ENCODE measurements around the gene PNPLA3.

Gene PNPLA3

GRCh38 chr22:43892183-43892894 is 31.3 kb upstream of the PNPLA3 start:
- H3K9me2 ChIP-seq (replicated peaks; ENCODE audit: control insufficient read depth, low read length), result no peaks in the 10 kb centered on the region
- no peaks in the 10 kb centered on the region for H4K20me1 ChIP-seq (ENCODE audit: control insufficient read depth, insufficient read depth, low read depth, low read length)
- H3K9me3 ChIP-seq (ENCODE audit: control insufficient read depth, insufficient read depth, low read length), result no peaks in the 10 kb centered on the region
- H3K36me3 ChIP-seq (ENCODE audit: control insufficient read depth, low read length), result no peaks in the 10 kb centered on the region
- H3F3A ChIP-seq (ENCODE audit: control insufficient read depth, insufficient read depth), result no peaks in the 10 kb centered on the region
- H3K79me2 ChIP-seq (ENCODE audit: control insufficient read depth, low read length), result no peaks in the 10 kb centered on the region
- H3K4me1 ChIP-seq (ENCODE audit: control insufficient read depth, low read length), result no peaks in the 10 kb centered on the region
- H3K4me2 ChIP-seq (ENCODE audit: low read length), result no peak overlapping the region
- no peak overlapping the region for H3K27ac ChIP-seq (ENCODE audit: low read depth, low read length)
- TF ChIP-seq EZH2phosphoT487 (IDR thresholded peaks at IDR 0.05; ENCODE audit: borderline replicate concordance, low read length) (no peak), CTCF (IDR thresholded peaks at IDR 0.05; ENCODE audit: low read depth, low read length, poor library complexity, severe bottlenecking) (no peak)
- peaks cover 9% of the 10 kb centered on the region for H3K27me3 ChIP-seq (ENCODE audit: control insufficient read depth, low read length)
- H3K4me3 ChIP-seq (ENCODE audit: low read length), result no peak overlapping the region

GRCh38 chr22:43893266-43893665 is 30.3 kb upstream of the PNPLA3 start:
- Histone ChIP-seq H3K27ac (ENCODE audit: low read depth, low read length) (no peak overlapping the region), H3K36me3 (ENCODE audit: control insufficient read depth, low read length) (no peaks in the 10 kb centered on the region), H3K4me3 (ENCODE audit: low read length) (no peak overlapping the region), H3K4me2 (ENCODE audit: low read length) (no peak overlapping the region), H3K9me2 (replicated peaks; ENCODE audit: control insufficient read depth, low read length) (no peaks in the 10 kb centered on the region), H3K79me2 (ENCODE audit: control insufficient read depth, low read length) (no peaks in the 10 kb centered on the region), H3K4me1 (ENCODE audit: control insufficient read depth, low read length) (no peaks in the 10 kb centered on the region), H3K27me3 (ENCODE audit: control insufficient read depth, low read length) (peaks cover 9% of the 10 kb centered on the region), H3F3A (ENCODE audit: control insufficient read depth, insufficient read depth) (no peaks in the 10 kb centered on the region), H3K9me3 (ENCODE audit: control insufficient read depth, insufficient read depth, low read length) (no peaks in the 10 kb centered on the region), H4K20me1 (ENCODE audit: control insufficient read depth, insufficient read depth, low read depth, low read length) (no peaks in the 10 kb centered on the region)
- TF ChIP-seq CTCF (IDR thresholded peaks at IDR 0.05; ENCODE audit: low read depth, low read length, poor library complexity, severe bottlenecking) (no peak), EZH2phosphoT487 (IDR thresholded peaks at IDR 0.05; ENCODE audit: borderline replicate concordance, low read length) (no peak)

GRCh38 chr22:43894122-43894521 is 29.5 kb upstream of the PNPLA3 start:
- no peaks in the 10 kb centered on the region for H3K79me2 ChIP-seq (ENCODE audit: control insufficient read depth, low read length)
- no peaks in the 10 kb centered on the region for H3K9me2 ChIP-seq (replicated peaks; ENCODE audit: control insufficient read depth, low read length)
- H3K27me3 ChIP-seq (ENCODE audit: control insufficient read depth, low read length), result peaks cover 9% of the 10 kb centered on the region
- H3K4me1 ChIP-seq (ENCODE audit: control insufficient read depth, low read length), result no peaks in the 10 kb centered on the region
- TF ChIP-seq CTCF (IDR thresholded peaks at IDR 0.05; ENCODE audit: low read depth, low read length, poor library complexity, severe bottlenecking) (no peak), EZH2phosphoT487 (IDR thresholded peaks at IDR 0.05; ENCODE audit: borderline replicate concordance, low read length) (no peak)
- H3K9me3 ChIP-seq (ENCODE audit: control insufficient read depth, insufficient read depth, low read length), result no peaks in the 10 kb centered on the region
- no peaks in the 10 kb centered on the region for H3F3A ChIP-seq (ENCODE audit: control insufficient read depth, insufficient read depth)
- H4K20me1 ChIP-seq (ENCODE audit: control insufficient read depth, insufficient read depth, low read depth, low read length), result no peaks in the 10 kb centered on the region
- no peak overlapping the region for H3K4me3 ChIP-seq (ENCODE audit: low read length)
- no peak overlapping the region for H3K4me2 ChIP-seq (ENCODE audit: low read length)
- no peaks in the 10 kb centered on the region for H3K36me3 ChIP-seq (ENCODE audit: control insufficient read depth, low read length)
- no peak overlapping the region for H3K27ac ChIP-seq (ENCODE audit: low read depth, low read length)
